ENCODE measurements around the gene TNS4.

DNA sequence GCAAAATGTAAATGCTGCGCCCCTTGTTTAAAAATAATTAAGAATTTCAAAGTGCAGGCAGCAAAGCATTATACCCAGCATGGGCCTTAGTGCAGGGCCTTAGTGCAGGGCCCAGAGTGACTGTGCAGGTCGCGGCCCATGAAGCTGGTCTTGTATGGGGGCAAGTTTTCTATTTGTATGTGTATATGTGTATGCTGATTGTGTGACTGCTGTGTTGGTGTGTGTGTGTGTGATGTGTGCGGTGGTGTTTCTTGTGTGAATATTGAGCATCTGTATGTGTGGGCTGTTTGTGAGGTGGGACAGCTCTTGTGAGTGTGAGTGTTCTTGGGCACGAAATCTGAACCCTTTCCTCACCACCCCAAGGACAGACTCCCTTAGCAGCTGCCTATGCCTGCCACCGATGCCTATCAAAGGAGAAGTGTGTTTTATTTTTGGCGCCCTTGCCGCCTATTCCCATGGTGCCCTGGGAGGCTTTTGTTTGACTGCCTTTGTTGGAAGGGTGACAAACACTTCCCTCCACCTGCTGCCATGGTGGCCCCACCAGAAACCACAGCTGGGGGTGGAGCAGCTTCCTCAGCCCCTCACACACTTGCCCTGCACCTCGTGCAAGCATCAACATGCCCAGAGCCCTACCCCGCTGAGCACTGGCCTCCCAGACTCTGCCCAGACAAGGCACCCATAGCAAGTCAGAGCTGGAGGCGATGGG is 45.8 kb upstream of the TNS4 start:
- TF ChIP-seq, protein P1, sequence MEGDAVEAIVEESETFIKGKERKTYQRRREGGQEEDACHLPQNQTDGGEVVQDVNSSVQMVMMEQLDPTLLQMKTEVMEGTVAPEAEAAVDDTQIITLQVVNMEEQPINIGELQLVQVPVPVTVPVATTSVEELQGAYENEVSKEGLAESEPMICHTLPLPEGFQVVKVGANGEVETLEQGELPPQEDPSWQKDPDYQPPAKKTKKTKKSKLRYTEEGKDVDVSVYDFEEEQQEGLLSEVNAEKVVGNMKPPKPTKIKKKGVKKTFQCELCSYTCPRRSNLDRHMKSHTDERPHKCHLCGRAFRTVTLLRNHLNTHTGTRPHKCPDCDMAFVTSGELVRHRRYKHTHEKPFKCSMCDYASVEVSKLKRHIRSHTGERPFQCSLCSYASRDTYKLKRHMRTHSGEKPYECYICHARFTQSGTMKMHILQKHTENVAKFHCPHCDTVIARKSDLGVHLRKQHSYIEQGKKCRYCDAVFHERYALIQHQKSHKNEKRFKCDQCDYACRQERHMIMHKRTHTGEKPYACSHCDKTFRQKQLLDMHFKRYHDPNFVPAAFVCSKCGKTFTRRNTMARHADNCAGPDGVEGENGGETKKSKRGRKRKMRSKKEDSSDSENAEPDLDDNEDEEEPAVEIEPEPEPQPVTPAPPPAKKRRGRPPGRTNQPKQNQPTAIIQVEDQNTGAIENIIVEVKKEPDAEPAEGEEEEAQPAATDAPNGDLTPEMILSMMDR (IDR thresholded peaks at IDR 0.05; ENCODE audit: insufficient read depth, low read depth, low read length), result no peak
- no peak for TF ChIP-seq EZH2 (IDR thresholded peaks at IDR 0.05; ENCODE audit: insufficient read depth, low read length)

Data from astrocyte (in vitro differentiated cells and primary cell).